ENCODE measurements around the gene LCORL. TPM values are rescaled to one million over a fixed set of nuclear protein-coding genes. Genes with fewer than 3 reads are reported as not detected.

LCORL gene
- total and polyA plus RNA-seq, 9 of the 15 experiments (the other 6 are each of a cell fraction or from before 2014, with no cell fraction given) = 3.1 to 24.5 (median 11.1) TPM

DNA sequence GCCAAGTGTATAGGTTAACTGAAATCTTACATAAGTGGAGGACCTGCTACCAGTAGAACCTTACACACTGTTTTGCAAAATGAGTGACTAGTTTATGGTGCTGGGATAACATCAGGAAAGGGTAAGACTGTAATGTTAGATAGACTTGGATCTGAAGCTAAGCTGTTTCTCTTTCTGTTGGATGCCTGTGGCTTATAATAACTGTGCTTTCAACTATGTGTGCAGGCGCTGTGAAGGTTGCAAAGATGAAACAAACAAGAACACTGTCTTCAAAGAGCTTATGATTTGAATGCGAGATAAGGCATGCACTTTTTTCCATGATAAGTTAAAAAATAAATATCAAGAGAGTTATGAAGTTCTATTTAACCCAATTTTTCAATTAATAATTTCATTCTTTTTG lies 34.5 kb upstream of the LCORL start:
- Histone ChIP-seq H3K9ac (ENCODE audit: insufficient read depth in 1 of 2, low read depth in 2 of 2, low read length in 2 of 2) (no peak overlapping the region), H3K4me3 (no peak overlapping the region), H3K27ac (ENCODE audit: extremely low read depth, low read depth, low read length) (no peak overlapping the region), H3K27me3 (ENCODE audit: control insufficient read depth in 2 of 2, insufficient read depth in 2 of 2, low read length in 2 of 2) (no peaks in the 10 kb centered on the region; a peak in 1 of 5 replicates), H4K20me1 (replicated peaks; ENCODE audit: control insufficient read depth, insufficient read depth, low read length) (no peaks in the 10 kb centered on the region), H3K9me1 (ENCODE audit: control insufficient read depth, insufficient read depth, low read length) (no peaks in the 10 kb centered on the region), H3K36me3 (ENCODE audit: control insufficient read depth, insufficient read depth, low read length) (no peaks in the 10 kb centered on the region), H2AFZ (ENCODE audit: low read depth, low read length) (no peak overlapping the region), H3K9me3 (replicated peaks; ENCODE audit: control insufficient read depth, insufficient read depth, low read depth, low read length) (no peaks in the 10 kb centered on the region), H3K4me2 (ENCODE audit: insufficient read depth, low read length) (no peak overlapping the region), H3K4me1 (replicated peaks in 1 of 2; ENCODE audit: control insufficient read depth in 2 of 2, insufficient read depth in 2 of 2, low read length in 2 of 2) (no peaks in the 10 kb centered on the region; a peak in 1 of 5 replicates), H3K79me2 (ENCODE audit: control insufficient read depth, insufficient read depth, low read length) (no peaks in the 10 kb centered on the region)
- ChIA-PET CTCF (ENCODE audit: low intra/inter-chr PET ratio) (no interaction called here), POLR2A (no interaction called here)
- ATAC-seq (no peak), DNase-seq (ENCODE audit: extremely low read depth in 1 of 4, low spot score in 3 of 4) (no peak), FAIRE-seq (no peak)
- in situ Hi-C loops (cut with MboI) = no loop called here
- TF ChIP-seq HMG20A (CRISPR knock-in tag; conservative IDR thresholded peaks at IDR 0.05) (no peak), MCM3 (IDR thresholded peaks at IDR 0.05) (no peak), ZKSCAN1 (IDR thresholded peaks at IDR 0.05; ENCODE audit: low read depth, low read length) (no peak), ZNF512 (tag; IDR thresholded peaks at IDR 0.05) (no peak), ZFP91 (CRISPR knock-in tag; IDR thresholded peaks at IDR 0.05) (no peak), FOXA3 (CRISPR knock-in tag; conservative IDR thresholded peaks at IDR 0.05 in 1 of 2, IDR thresholded peaks at IDR 0.05 in 1 of 2) (no peak), TAF1 (IDR thresholded peaks at IDR 0.05; ENCODE audit: control insufficient read depth, extremely low read depth, insufficient read depth, low read length, severe bottlenecking) (no peak), PURB (CRISPR knock-in tag; IDR thresholded peaks at IDR 0.05; ENCODE audit: low read depth) (no peak), TCF7 (IDR thresholded peaks at IDR 0.05; ENCODE audit: borderline replicate concordance) (no peak), ZNF324 (CRISPR knock-in tag; IDR thresholded peaks at IDR 0.05) (no peak), NCOA6 (IDR thresholded peaks at IDR 0.05) (no peak), AFF4 (CRISPR knock-in tag; IDR thresholded peaks at IDR 0.05) (no peak)
- TF ChIP-seq, protein P1, sequence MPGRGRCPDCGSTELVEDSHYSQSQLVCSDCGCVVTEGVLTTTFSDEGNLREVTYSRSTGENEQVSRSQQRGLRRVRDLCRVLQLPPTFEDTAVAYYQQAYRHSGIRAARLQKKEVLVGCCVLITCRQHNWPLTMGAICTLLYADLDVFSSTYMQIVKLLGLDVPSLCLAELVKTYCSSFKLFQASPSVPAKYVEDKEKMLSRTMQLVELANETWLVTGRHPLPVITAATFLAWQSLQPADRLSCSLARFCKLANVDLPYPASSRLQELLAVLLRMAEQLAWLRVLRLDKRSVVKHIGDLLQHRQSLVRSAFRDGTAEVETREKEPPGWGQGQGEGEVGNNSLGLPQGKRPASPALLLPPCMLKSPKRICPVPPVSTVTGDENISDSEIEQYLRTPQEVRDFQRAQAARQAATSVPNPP (IDR thresholded peaks at IDR 0.05; ENCODE audit: borderline replicate concordance, insufficient read depth, insufficient read length) = no peak
- intact Hi-C loops (cut with micrococcal nuclease) = no loop called here
- BruUV-seq (replicated peaks) = no TSS peak
- 11% methylated on average over 2 of the region's 2 CpGs for WGBS (ENCODE audit: insufficient coverage, low coverage, missing lambda C conversion rate)

Data from K562 (cell line).